ENCODE measurements around the gene PRSS57.

Gene PRSS57

GRCh38 chr19:639253-640160, 55.7 kb downstream of the PRSS57 start, which contains the start of gene FGF22:
FGF22 (plus strand) TSS chr19:639879; CDS start chr19:639926, 47 bp downstream.
- in situ Hi-C loops (cut with MboI; ENCODE audit: low sequenced_read_pairs) = no loop called here

- in situ Hi-C loops (cut with MboI; ENCODE audit: low sequenced_read_pairs) = no loop called here
Observed at GRCh38 chr19:638906-639252, 56.4 kb downstream of the PRSS57 start.
